Adipose tissue (tissue), 3 donors: ENCODE results near the gene CROCC2. TPM values are rescaled to one million over a fixed set of nuclear protein-coding genes. Genes with fewer than 3 reads are reported as not detected.

ENCODE experiments used
- H3K27ac ChIP-seq: one replicate; pipeline ENCODE4 v1.5.1; 2013; ENCODE audit warnings: low read depth, low read length
- WGBS, 3 donors: extraction: QIAGEN DNeasy Blood & Tissue Kit; methylation state at CpG; one replicate each; pipeline ENCODE4 v1.1.7; 2013; 5-methylcytosine and 5-hydroxymethylcytosine counted together
- polyA plus RNA-seq, 3 donors: library from polyadenylated mRNA; stranded (reverse); fragments of 200-250 nt; gene quantifications; one replicate each; pipeline ENCODE4 v1.2.3, GENCODE V29; 2013
- donor health status: healthy with polysubstance abuse.
- donor health status: Bipolar disorder and iron deficiency.
- donor health status: healthy.

The CROCC2 gene
- polyA plus RNA-seq, 3 donors = 0.01 to 1.3 (median 0.02) TPM

GRCh38 chr2:240898731-240899467 is 7.2 kb upstream of the CROCC2 start:
- WGBS, 3 donors = 57 to 81% (median 63%) methylated on average over 22 to 23 of the region's 23 CpGs
- no peak overlapping the region for H3K27ac ChIP-seq

DNA sequence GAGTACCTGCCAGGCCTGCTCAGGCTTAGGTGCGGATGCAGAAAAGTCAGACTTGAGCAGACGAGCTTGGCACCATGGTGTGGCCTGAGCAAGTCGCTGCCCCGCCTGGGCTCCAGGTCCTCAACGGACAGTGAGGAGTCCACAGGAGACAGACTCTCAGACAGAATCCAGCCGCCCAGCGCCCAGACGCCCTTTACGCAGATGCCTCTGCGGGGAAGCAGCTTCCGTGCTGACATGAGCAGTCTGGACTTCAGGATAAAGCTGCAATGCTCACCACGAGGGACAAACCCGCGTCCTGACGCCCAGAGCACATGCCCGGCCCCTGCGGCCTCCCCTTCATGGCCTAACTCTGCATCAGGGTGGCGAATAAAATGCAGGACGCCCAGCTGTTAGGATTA is 6.7 kb upstream of the CROCC2 start:
- 92 to 93% (median 92%) methylated on average over 19 of the region's 19 CpGs for WGBS, 3 donors
- no peak overlapping the region for H3K27ac ChIP-seq

- 84 to 91% (median 88%) methylated on average over 26 to 27 of the region's 27 CpGs for WGBS, 3 donors
- H3K27ac ChIP-seq = no peak overlapping the region
Observed at GRCh38 chr2:240900141-240900860, 5.8 kb upstream of the CROCC2 start.

- no peak overlapping the region for H3K27ac ChIP-seq
- WGBS, 3 donors = 80 to 88% (median 83%) methylated on average over 13 to 14 of the region's 14 CpGs
Observed at GRCh38 chr2:240901986-240902614, 4.0 kb upstream of the CROCC2 start.

GRCh38 chr2:240902615-240903041 is 3.5 kb upstream of the CROCC2 start:
- no peak overlapping the region for H3K27ac ChIP-seq
- 52 to 70% (median 54%) methylated on average over 7 of the region's 7 CpGs for WGBS, 3 donors

- no peak overlapping the region for H3K27ac ChIP-seq
- 88 to 91% (median 90%) methylated on average over 34 of the region's 34 CpGs for WGBS, 3 donors
Observed at GRCh38 chr2:240903191-240904060, 2.7 kb upstream of the CROCC2 start.

DNA sequence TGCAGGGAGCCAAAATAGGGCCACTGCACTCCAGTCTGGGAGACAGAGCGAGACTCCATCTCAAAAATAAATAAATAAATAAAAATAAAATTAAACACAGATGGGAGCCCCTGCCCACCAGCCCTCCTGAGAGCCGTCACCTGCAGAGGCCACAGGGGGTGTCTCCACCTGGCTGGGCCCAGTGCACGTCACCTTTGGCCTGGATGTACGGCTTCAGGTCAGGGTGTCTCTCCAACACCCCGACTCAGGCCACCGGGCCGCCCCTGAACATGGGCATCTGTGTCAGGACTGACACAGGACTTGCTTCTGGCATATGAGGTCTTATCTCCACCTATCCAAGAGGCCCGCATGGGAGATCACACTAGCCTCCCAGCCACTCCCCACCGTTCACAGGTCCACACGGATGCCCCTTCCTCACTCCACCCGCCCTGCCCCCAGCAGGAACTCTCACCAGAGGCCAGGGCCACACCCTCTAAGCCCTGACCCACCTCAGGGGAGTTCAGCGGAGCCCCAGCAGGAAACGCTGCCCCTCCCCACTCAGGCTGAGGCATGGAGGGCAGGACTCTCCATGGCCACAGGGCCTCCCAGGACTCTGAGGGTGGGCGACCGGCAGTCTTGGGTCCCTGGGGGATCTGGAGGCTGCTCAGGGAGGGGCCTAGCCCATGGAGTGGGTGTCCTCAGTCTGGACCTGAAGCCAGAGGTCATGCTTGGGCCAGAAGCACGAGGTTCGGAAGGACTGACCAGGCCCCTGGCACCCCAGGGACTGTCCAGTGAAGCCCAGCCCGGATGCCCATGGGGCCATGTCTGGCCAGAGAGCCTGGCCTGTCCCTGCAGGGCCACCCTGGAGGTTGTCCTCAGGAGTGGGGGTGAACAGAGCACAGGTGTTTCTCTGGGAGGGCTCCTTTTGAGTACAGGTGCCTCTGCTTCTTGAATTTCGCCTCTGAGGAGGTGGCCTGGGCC is 1.6 kb upstream of the CROCC2 start:
- WGBS, 3 donors = 81 to 89% (median 82%) methylated on average over 19 of the region's 19 CpGs
- no peak overlapping the region for H3K27ac ChIP-seq

DNA sequence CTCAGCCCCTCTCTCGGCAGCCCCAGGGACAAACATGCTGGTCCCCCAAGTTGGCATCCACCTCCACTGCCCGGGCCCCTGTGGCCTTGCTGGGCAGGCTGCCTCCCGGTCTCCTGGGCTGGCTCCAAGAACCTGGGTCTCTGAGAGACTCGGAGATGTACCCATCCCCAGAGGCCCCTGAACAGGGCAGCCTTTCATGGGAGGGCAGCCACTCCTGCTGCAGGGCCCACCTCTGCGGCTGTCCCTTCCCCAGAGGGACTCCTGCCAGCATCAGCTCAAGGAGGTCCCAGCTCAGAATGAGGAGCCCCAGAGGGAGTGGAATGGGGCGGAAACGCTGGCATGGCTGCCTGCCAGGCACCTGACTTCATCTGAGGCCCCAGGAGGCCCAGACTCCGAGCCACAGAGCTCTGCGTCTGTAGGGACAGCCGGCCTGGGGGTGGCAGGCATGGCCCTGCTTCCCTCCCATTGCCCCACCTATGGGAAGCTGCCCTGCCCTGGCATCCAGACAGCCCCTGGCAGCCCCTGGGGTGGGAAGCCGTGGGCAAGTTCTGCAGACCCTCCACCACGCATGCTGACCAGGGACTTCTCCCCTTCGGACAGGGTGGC is 857 bp upstream of the CROCC2 start:
- H3K27ac ChIP-seq = no peak overlapping the region
- 64 to 70% (median 65%) methylated on average over 13 of the region's 13 CpGs for WGBS, 3 donors

- 71 to 81% (median 78%) methylated on average over 20 to 22 of the region's 22 CpGs for WGBS, 3 donors
- no peak overlapping the region for H3K27ac ChIP-seq
Observed at GRCh38 chr2:240906911-240907590, 915 bp downstream of the CROCC2 start.

DNA sequence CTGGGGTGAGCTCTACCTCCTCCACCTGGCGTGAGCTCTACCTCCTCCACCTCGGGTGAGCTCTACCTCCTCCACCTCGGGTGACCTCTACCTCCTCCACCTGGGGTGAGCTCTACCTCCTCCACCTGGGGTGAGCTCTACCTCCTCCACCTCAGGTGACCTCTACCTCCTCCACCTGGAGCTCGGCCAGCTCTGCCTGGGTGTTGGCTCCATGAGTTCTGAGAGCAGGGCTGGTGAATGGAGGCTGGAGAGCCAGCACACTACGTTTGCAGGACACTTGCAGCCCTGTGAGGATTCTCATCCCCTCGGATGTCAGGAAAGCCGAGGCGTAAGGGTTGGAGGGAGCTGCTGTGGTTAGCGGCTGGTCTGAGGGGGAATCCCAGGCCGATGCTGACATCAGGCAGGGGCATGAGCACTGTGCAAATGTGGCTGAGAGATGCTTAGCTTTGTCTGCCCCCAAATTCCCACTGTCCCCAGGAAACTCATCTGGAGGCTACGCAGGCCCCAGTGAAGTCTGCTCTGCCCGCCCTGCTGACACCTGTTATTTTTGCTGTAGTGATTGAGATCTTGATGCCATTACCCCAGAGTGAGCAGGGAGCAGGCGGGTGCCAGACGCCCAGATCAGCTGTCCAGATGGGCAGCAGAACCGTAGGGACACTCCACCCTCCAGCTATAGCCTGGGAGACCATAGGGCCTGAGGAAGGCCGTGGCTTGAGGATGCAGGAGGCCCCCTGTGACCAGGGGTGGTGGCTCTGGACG is 3.3 kb downstream of the CROCC2 start:
- 66 to 79% (median 78%) methylated on average over 17 of the region's 17 CpGs for WGBS, 3 donors
- no peak overlapping the region for H3K27ac ChIP-seq

DNA sequence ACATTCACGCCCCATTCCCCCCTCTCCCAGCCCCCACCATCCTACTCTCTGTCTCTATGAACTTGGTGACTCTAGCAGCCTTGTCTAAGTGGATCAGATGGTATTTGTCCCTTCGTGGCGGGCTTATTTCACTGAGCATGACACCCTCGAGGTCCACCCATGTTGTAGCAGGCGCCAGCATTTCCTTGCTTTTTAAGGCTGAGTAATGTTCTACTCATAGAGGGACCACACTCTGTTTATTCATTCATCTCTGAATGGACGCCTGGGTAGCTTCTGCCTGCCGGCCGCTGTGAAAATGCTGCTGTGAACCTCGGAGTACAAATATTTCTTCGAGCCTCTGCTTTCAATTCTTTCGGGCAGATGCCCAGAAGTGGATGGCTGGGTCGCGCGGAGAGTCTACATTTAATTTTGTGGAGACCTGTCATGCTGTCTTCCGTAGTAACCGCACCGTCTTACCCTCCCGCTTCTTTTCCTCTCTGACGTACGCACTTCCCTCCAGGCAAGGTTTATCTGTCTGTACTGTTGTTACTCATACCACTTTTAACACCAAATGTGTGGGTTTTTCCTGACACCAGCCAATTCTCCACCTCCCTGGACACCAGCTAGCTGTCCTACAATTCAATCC is 5.6 kb downstream of the CROCC2 start:
- WGBS, 3 donors = 64 to 79% (median 76%) methylated on average over 20 of the region's 20 CpGs
- no peak overlapping the region for H3K27ac ChIP-seq

- WGBS, 3 donors = 76 to 86% (median 79%) methylated on average over 21 of the region's 21 CpGs
- no peak overlapping the region for H3K27ac ChIP-seq
Observed at GRCh38 chr2:240912878-240913809, 7.0 kb downstream of the CROCC2 start.

DNA sequence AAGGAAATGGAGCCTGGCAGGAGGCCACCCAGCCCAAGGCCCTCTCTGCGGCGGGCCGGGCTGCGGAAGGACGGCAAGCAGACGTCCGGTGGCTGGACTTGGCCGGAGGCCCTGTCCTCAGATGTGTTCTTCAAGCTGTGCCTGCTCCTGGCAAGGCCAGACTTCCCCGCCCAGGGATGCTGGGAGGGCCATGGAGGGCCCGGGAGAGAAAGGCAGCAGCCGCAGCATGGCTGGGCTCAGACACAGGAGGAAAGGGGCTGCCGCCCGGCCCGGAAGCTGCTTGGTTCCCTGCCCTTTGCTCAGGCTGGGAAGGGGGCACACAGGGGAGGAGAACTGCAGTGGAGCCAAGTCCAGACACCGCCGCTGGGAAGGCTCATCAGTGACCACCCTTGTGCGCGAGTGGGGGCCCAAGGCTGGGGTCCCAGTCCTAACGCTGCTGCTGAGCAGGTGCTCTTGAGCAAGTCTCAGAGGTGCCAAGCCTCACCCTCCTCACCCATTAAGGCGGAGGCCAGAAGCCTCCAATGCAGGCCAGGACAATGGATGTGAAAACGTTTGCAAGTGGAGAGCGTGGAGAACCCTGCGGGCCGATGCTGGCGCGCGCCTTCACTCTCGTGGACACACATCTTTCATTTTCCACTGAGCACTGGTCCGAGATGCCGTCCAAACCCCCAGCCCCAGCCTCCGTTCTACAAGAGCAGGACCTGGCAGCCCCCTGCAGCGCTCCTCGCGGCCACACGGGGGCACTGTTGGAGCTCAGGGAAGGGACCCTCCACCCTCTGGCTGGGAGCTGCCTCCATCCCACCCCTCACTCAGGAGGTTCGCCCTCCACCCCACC is 7.9 kb downstream of the CROCC2 start:
- H3K27ac ChIP-seq = no peak overlapping the region
- WGBS, 3 donors = 27 to 34% (median 27%) methylated on average over 34 to 36 of the region's 36 CpGs
